PC-3 (cell line): ENCODE measurements around the gene NOVA1. TPM values are rescaled to one million over a fixed set of nuclear protein-coding genes. Genes with fewer than 3 reads are reported as not detected.

Source experiments
- ATAC-seq: fragments of 200-7000 bp; cut with Tn5 transposase; 2 replicates; pipeline ENCODE4 v1.9.1; 2020; ENCODE audit warnings: mild to moderate bottlenecking, moderate library complexity
- BruUV-seq: library from RNA; stranded (reverse); fragments of 400-500 nt; replicated peaks from 2 replicates; lab custom pipeline; 2021; lab: Mats Ljungman, UMichigan
- CTCF ChIA-PET: fragments of 300-600 bp; sonication (Branson Sonifier 250); formaldehyde crosslinking; loops from one replicate; lab custom pipeline; 2022; ENCODE audit warnings: antibody characterized with exemption; lab: Charles Lee
- POLR2A ChIA-PET: fragments of 300-600 bp; sonication (Branson Sonifier 250); formaldehyde crosslinking; loops from one replicate; lab custom pipeline; 2022; ENCODE audit warnings: antibody characterized with exemption; ENCODE audit not compliant: unreplicated experiment; lab: Charles Lee
- DNase-seq: peaks from one replicate; pipeline ENCODE4 v3.0.0-alpha.2; 2015
- H2AFZ ChIP-seq: fragments of 300-600 bp; sonication (generic); 2 replicates; pipeline ENCODE4 v1.6.0; 2016; ENCODE audit warnings: antibody characterized with exemption, low read length
- H3F3A ChIP-seq: fragments of 300-600 bp; sonication (generic); one replicate; pipeline ENCODE4 v1.6.0; 2017; ENCODE audit warnings: antibody characterized with exemption, low read length, control low read depth, mild to moderate bottlenecking; ENCODE audit not compliant: unreplicated experiment
- H3K27ac ChIP-seq: fragments of 300-600 bp; sonication (generic); 2 replicates; pipeline ENCODE4 v1.5.1; 2016; ENCODE audit warnings: mild to moderate bottlenecking, low read length
- H3K27me3 ChIP-seq: fragments of 300-600 bp; sonication (generic); 2 replicates; pipeline ENCODE4 v1.6.1; 2016; ENCODE audit warnings: low read length, mixed read lengths
- H3K36me3 ChIP-seq: fragments of 300-600 bp; sonication (generic); 2 replicates; pipeline ENCODE4 v1.6.1; 2016; ENCODE audit warnings: low read depth, mixed run types, low read length, mixed read lengths
- H3K4me1 ChIP-seq: fragments of 300-600 bp; sonication (generic); 2 replicates; pipeline ENCODE4 v1.5.1; 2016; ENCODE audit warnings: low read length; ENCODE audit not compliant: insufficient read depth
- H3K4me2 ChIP-seq: fragments of 300-600 bp; sonication (generic); 2 replicates; pipeline ENCODE4 v1.6.0; 2016; ENCODE audit warnings: low read length
- H3K4me3 ChIP-seq: fragments of 300-600 bp; sonication (generic); 2 replicates; pipeline ENCODE4 v1.5.1; 2016; ENCODE audit warnings: mild to moderate bottlenecking, low read length, mixed read lengths
- H3K79me2 ChIP-seq: fragments of 300-600 bp; sonication (generic); 2 replicates; pipeline ENCODE4 v1.6.1; 2017; ENCODE audit warnings: low read length, mixed read lengths
- H3K9ac ChIP-seq: fragments of 300-600 bp; sonication (generic); 2 replicates; pipeline ENCODE4 v1.6.0; 2016; ENCODE audit warnings: mild to moderate bottlenecking, low read length
- H3K9me2 ChIP-seq: fragments of 300-600 bp; sonication (generic); replicated peaks from 2 replicates; pipeline ENCODE4 v1.6.1; 2016; ENCODE audit warnings: mixed run types, low read length, mixed read lengths
- H3K9me3 ChIP-seq: fragments of 300-600 bp; sonication (generic); 2 replicates; pipeline ENCODE4 v1.6.1; 2016; ENCODE audit warnings: low read length, mixed read lengths
- H4K20me1 ChIP-seq: fragments of 300-600 bp; sonication (generic); 2 replicates; pipeline ENCODE4 v1.6.1; 2016; ENCODE audit warnings: low read length, mixed read lengths
- EZH2 ChIP-seq: fragments of 300-600 bp; sonication (generic); IDR thresholded peaks from one replicate; pipeline ENCODE4 v1.6.1; 2017; ENCODE audit warnings: antibody characterized with exemption, mild to moderate bottlenecking, low read length; ENCODE audit not compliant: unreplicated experiment
- EZH2phosphoT487 ChIP-seq: fragments of 300-600 bp; sonication (generic); IDR thresholded peaks from 2 replicates; pipeline ENCODE4 v1.6.1; 2018; ENCODE audit warnings: mild to moderate bottlenecking, antibody characterized with exemption, low read length, borderline replicate concordance
- intact Hi-C: fragments of 100-400 bp; cut with micrococcal nuclease; formaldehyde crosslinking; loops from 2 replicates; pipeline ENCODE4 v1.9.0; 2023
- total RNA-seq: library from RNA; depleted of rRNA; stranded (reverse); fragments of >200 nt; gene quantifications from 2 replicates; pipeline ENCODE4 v1.2.3, GENCODE V29; 2014
- TF ChIP-seq, protein P1 (sequence below): fragments of 300-600 bp; sonication (generic); conservative IDR thresholded peaks from 2 replicates; pipeline ENCODE4 v1.5.1; 2017; ENCODE audit warnings: antibody characterized with exemption, low read depth, mild to moderate bottlenecking, low read length

Gene NOVA1
- total RNA-seq, 1 experiment from 2014 or later = 1.1 TPM

- Histone ChIP-seq H4K20me1 (no peaks in the 10 kb centered on the region), H3K4me3 (no peak overlapping the region), H3K4me1 (peaks cover 5% of the 10 kb centered on the region; the same call in 1 of the 2 replicates), H3K9ac (no peak overlapping the region), H3K27me3 (no peaks in the 10 kb centered on the region), H3F3A (no peaks in the 10 kb centered on the region), H2AFZ (no peak overlapping the region), H3K79me2 (no peaks in the 10 kb centered on the region), H3K27ac (no peak overlapping the region), H3K36me3 (no peaks in the 10 kb centered on the region), H3K4me2 (no peak overlapping the region), H3K9me2 (no peaks in the 10 kb centered on the region), H3K9me3 (no peaks in the 10 kb centered on the region)
- intact Hi-C loops = no loop called here
- POLR2A ChIA-PET = no interaction called here
- TF ChIP-seq EZH2 (no peak), EZH2phosphoT487 (no peak)
- TF ChIP-seq, protein P1, sequence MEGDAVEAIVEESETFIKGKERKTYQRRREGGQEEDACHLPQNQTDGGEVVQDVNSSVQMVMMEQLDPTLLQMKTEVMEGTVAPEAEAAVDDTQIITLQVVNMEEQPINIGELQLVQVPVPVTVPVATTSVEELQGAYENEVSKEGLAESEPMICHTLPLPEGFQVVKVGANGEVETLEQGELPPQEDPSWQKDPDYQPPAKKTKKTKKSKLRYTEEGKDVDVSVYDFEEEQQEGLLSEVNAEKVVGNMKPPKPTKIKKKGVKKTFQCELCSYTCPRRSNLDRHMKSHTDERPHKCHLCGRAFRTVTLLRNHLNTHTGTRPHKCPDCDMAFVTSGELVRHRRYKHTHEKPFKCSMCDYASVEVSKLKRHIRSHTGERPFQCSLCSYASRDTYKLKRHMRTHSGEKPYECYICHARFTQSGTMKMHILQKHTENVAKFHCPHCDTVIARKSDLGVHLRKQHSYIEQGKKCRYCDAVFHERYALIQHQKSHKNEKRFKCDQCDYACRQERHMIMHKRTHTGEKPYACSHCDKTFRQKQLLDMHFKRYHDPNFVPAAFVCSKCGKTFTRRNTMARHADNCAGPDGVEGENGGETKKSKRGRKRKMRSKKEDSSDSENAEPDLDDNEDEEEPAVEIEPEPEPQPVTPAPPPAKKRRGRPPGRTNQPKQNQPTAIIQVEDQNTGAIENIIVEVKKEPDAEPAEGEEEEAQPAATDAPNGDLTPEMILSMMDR = no peak
- no TSS peak for BruUV-seq
- ATAC-seq = no peak
- DNase-seq = no peak
- CTCF ChIA-PET = no interaction called here
Observed at GRCh38 chr14:26429205-26429604, 168.6 kb downstream of the NOVA1 start.

- TF ChIP-seq EZH2phosphoT487 (no peak), EZH2 (no peak)
- TF ChIP-seq, protein P1 = no peak
- POLR2A ChIA-PET = no interaction called here
- H3K27ac ChIP-seq = no peak overlapping the region
- no peaks in the 10 kb centered on the region for H3K27me3 ChIP-seq
- H3K79me2 ChIP-seq = no peaks in the 10 kb centered on the region
- no peaks in the 10 kb centered on the region for H3K9me2 ChIP-seq
- CTCF ChIA-PET = no interaction called here
- peaks cover 5% of the 10 kb centered on the region; the same call in 1 of the 2 replicates for H3K4me1 ChIP-seq
- no peaks in the 10 kb centered on the region for H3K9me3 ChIP-seq
- H4K20me1 ChIP-seq = no peaks in the 10 kb centered on the region
- ATAC-seq (no peak), DNase-seq (no peak)
- H3F3A ChIP-seq = no peaks in the 10 kb centered on the region
- H2AFZ ChIP-seq = no peak overlapping the region
- no TSS peak for BruUV-seq
- intact Hi-C loops = no loop called here
- no peak overlapping the region for H3K9ac ChIP-seq
- H3K36me3 ChIP-seq = no peaks in the 10 kb centered on the region
- no peak overlapping the region for H3K4me2 ChIP-seq
- H3K4me3 ChIP-seq = no peak overlapping the region
Observed at GRCh38 chr14:26427097-26427496, 170.7 kb downstream of the NOVA1 start.

- CTCF ChIA-PET = no interaction called here
- POLR2A ChIA-PET = no interaction called here
- Histone ChIP-seq H3K27me3 (no peaks in the 10 kb centered on the region), H2AFZ (no peak overlapping the region), H3K4me1 (peaks cover 5% of the 10 kb centered on the region; the same call in 1 of the 2 replicates), H3K9ac (no peak overlapping the region), H4K20me1 (no peaks in the 10 kb centered on the region), H3F3A (no peaks in the 10 kb centered on the region), H3K9me3 (no peaks in the 10 kb centered on the region), H3K9me2 (no peaks in the 10 kb centered on the region), H3K79me2 (no peaks in the 10 kb centered on the region), H3K27ac (no peak overlapping the region), H3K4me2 (no peak overlapping the region), H3K36me3 (no peaks in the 10 kb centered on the region), H3K4me3 (no peak overlapping the region)
- DNase-seq = no peak
- TF ChIP-seq EZH2phosphoT487 = no peak
- TF ChIP-seq, protein P1 = no peak
- no peak for TF ChIP-seq EZH2
- ATAC-seq = no peak
- intact Hi-C loops = no loop called here
- BruUV-seq = no TSS peak
Observed at GRCh38 chr14:26424537-26424936, 173.3 kb downstream of the NOVA1 start.
